ENCODE results near the gene CCDC157.

The CCDC157 gene

DNA sequence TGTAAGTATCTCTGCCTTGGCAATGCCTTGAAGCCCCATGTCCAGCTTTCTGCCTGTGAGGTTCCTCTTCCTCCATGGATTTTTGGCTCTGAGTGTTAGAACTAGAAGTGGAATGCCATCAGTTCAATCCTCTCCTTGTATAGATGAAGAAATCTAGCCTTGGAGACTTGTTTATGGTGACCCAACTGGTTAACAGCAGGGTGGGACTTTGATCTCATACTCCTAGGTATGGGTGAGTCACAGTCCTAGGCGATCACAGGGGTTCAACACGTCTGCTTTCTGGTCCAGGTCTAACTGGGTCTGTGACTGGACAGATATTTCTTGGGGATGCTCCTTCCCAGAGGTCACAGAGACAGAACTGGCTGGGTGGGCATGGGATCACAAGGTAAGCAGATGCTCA, 59.6 kb downstream of the CCDC157 start:
- no peak for DNase-seq (ENCODE audit: low spot score)

DNA sequence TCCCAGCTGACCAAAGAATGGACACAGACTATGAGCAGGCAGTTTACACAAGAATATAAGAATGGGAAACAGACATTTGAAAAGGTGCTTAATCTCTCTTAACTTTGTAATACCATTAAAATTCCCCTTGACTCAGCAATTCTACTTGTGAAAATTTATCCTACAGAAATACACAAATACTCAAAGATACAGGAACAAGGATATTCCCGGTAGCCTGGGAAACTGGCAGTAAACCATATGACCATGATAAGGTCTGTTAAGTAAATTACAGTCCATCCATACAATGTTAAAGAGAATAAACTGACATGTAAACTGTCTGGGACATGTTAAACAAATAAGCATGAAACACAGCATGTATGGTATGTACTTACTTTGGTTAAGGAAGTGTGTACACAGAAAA, 60.0 kb downstream of the CCDC157 start:
- no peak for DNase-seq (ENCODE audit: low spot score)

DNA sequence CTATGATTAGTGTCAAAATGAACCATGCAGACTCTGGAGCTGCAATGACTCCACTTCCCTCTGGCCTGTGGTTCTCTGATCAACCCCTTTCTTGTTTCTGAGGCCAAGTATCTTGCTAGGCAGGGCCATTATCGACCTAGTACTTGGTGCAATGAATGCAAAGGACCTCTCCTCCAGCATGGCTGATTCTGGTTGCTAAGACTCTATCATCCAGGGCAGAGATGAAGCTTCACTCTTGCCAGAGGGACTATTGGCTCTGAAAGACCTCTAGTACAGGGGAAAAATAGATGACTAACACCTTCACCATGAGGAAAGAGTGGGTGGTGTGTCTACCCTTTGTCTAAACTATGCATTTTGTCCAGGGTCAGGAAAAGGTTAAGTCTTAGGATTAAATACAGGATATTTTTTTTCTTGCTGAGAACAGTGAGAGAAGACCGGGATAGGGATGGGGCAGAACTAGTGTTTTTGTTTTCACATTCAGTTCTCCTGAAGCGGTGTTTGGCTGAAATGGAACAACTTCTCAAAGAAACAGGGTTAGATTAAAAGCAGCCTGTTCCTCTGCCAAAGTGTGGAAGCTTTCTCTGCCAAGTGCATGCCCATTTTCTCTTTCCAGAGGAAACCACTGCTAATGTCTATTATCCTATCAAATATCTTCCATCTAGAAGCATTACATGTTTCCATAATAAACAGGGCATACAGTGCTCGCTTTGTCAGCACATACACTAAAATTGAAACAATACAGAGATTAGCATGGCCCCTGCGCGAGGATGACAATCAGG, 63.7 kb downstream of the CCDC157 start:
- no peak for DNase-seq (ENCODE audit: low spot score)

DNA sequence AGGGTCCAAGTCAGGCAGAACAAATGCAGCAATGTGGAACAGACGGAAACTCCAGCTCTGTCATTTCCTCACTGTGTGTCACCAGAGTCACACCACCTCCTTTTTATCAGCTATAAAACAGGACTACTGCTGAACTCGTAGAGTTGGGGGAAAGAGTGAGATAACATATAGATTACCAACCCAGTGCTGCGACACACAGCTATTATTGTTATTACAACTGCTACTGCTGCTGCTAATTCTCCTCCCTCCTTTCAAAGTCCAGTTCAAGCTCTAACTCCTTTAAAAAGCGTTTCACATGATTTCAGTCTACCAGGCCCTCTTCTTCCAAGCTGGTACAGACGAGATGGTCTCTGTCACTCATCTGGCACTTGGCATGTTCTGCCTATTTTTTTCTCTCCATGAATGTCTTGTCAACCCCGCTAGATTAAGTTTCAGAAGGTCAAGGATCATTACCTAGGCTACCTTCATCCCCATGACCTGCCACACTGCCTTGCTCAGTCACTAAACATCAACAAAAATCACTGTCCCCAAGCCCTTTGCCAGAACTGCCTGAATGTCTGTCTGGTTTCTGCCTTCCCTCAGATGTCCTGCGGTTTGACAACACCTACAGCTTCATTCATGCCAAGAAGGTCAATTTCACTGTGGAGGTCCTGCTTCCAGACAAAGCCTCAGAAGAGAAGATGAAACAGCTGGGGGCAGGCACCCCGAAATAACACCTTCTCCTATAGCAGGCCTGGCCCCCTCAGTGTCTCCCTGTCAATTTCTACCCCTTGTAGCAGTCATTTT, 65.1 kb downstream of the CCDC157 start:
- DNase-seq (ENCODE audit: low spot score): no peak

DNA sequence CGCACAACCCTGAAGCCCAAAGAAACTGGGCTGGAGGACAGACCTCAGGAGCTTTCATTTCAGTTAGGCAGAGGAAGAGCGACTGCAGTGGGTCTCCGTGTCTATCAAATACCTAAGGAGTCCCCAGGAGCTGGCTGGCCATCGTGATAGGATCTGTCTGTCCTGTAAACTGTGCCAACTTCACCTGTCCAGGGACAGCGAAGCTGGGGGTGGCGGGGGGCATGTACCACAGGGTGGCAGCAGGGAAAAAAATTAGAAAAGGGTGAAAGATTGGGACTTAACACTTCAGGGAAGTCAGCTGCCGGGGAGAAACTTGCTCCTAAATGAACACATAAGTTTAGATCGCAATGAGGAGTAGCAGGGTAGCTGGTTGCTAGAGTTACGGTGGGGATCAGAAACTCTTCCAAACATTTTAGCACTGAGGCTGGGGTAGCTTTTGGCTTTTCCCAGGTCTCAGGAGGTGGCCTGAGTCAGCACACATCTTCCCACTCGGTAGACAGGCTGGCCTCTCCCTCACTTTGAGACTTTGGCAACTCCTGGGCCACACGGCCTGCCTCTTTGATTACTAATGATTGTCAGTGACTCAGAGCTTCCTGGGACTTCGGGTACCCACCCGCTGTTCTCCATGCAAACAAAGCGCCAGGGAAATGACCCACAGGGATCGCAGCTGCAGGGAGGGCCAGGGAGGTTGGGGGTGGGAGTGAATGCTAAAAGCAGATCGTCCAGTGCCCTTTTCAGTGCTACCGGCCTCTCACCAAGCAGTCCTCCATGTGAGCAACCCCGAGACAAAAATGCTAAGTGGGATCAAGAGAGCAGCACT, 65.9 kb downstream of the CCDC157 start:
- peak; percentile 49 for DNase-seq (ENCODE audit: low spot score)

DNA sequence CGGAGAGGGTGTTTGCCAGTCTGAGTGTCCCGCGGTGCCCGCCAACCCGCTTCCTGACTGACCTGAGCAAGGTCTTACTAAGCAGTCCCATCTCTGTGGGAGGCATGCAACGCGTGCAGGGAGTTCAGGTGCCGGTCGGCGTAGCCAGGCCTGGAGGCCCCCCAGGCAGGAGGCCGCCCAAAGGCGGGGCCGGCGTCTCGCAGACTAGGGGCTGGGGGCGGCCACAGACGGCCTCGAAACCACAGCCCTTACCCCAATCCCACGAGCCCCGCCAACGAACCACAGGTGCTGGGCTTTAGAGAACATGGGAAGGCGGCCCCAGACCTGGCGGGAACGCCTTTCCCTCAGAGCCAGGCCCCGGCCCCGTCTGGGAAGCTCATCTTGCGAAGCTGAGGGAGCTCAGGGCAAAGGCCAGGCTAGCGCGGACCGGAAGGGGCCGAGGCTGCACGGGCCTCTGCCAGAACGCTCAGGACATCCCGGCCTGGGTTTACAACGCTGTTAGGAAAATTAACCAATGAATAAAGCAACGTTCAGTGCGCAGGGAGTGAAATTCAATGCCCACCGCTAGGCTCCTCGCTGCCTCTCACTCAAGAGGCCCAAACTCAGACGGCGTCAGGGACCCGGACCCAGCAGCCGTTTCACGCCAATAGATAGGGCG, 66.6 kb downstream of the CCDC157 start:
- DNase-seq (ENCODE audit: low spot score): peak; percentile 53

DNA sequence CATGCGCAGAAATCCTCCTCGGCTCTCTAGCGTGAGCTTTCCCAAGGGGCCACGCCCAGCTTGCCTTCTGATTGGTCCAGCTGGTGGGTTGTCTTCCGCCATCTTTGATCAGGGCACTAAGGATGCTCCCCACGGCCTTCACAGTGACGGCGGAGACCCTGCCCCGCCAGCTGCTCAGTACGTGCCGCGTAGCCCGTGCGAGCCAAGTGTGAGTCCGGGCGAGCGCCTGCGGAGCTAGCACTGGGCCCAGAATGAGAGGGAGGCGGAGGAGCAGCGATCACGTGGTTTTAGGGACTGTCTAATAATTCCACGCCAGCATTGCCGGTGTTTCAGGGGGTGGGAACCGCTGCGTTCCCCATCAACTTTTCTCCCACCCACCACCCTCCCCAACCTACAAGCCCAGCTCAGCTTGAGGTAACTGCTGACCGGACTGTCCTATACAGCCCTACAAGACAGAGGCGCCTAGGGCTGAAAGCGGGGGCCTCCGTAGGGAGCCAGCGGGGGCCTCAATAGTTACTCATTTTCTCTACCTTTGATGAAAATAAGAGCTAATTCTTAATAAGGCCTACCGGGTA, 67.2 kb downstream of the CCDC157 start:
- peak; percentile 100 for DNase-seq (ENCODE audit: low spot score)

DNA sequence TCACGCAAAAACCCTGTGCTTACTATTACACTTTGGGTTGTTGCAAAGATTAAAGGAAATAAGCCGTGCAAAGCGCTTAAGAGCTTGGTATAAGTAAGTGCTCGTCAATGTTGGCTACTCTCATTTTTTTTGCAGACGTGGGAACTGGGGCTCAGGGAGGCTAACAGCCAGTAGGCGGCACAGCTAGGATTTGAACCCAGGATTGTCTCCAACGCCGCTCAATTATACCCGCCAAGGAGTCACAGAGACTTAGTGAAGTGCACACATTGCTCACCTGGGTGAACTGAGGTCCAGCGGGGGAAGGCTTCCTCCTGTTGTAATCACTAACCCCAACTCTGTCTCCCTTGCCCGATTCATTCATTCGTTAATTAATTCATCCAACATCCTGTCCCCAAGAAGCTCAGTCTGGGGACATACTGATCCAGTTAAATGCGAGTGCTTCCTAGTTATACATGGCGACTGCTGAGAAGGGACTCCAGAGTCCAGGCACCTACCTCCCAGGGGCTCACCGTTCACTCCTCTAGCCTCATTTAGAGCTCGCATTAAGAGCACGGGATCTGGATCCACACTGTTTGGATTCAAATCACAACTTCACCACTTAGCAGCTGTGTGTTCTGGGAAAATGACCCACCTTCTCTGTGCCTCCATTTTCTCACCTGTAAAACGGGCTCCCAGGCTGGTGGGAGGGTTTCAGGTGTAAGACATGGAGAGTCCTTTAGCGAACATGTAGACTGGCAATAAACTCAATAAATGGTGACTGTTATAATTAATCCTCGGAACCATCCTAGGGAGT, 67.9 kb downstream of the CCDC157 start:
- peak; percentile 37 for DNase-seq (ENCODE audit: low spot score)

DNA sequence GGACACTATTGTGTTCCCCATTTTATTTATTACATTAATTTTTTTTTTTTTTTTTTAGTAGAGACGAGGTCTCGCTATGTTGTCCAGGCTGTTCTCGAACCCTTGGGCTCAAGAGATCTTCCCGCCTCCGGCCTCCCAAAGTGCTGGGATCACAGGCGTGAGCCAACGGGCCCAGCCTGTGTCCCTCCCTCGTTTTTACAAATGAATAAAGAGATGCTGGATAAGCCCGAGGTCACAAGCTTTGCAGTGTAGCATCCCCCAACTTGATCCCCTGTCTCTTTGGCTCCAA, 68.5 kb downstream of the CCDC157 start:
- DNase-seq (ENCODE audit: low spot score): no peak

DNA sequence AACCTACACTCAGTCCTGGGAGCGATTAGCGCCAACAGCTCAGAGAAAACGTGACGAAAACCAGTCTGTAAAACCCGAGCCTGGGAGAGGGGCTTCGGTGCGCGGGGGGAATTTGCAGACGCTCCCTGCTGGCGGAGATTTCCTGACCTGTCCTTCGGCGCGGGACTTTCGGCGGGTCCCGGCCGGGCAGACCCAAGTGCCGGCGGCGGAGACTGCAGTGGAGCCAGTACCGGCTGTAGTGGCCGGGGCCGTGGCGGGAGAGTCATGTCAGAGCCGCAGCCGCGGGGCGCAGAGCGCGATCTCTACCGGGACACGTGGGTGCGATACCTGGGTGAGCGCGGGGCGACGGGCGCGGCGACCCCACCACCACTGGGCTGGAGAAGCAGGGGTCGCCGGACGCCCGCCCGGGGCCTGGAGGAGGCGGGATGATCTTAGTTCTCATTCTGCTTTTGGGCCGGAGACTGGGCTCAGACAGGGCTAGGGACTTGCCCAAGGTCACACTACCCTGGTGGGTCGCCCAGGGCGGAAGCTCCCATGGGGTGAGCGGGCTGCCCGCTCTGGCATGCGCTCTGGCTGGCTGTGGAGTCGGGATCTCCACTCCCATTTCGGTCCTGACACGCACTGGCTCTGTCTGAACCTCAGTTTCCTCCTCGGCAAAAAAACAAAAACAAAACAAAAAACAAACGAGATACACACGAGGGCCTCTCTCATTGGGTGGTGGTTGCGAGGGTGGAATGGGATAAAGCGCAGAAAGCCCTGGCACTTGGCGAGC, 69.0 kb downstream of the CCDC157 start, which contains the start of gene MTFP1:
TSS of gene MTFP1 (plus strand) at position 153 of the 772 bp plus-strand sequence. CDS start at position 265, 112 bp downstream.
- peak; percentile 59 for DNase-seq (ENCODE audit: low spot score)
